ENCODE measurements around the gene GPR39.

GPR39 gene

DNA sequence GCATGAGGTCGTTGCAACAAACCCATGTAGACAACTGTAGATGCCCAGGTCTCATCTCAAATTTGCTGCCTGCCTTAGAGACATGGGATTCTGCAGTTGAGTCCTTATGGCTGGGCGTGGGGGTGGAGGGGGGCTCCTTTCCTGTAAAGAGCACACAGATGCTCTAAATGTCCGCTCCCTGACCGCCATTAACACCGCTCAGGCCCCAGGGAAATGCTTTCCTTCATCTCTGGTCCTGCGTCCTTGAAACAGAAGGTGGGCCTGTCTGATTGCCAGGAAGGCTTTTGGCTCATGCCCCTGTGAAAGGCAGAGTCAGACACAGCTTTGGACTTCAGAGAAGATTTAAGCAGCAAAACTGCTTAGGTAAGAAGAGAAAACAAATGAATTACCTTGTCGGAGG, 25.7 kb downstream of the GPR39 start:
- DNase-seq (ENCODE audit: low read depth in 1 of 2, low spot score in 1 of 2) = no peak

DNA sequence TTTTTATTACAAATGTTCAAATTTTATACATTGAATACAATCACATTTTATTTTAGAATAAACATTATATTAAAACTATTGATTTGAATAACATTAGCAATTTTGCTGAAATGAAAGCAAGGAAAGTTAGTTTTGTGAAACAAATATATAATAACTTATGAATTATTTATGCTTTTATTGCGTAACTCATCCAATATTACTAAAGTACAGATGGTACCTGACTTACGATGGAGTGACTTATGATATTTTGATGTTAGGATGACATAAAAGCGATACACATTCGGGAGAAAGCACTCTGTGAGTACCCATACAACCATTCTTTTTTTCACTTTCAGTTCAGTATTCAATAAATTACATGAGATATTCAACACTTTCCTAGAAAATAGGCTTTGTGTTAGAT, 26.5 kb downstream of the GPR39 start:
- no peak for DNase-seq (ENCODE audit: low read depth in 1 of 2, low spot score in 1 of 2)

DNA sequence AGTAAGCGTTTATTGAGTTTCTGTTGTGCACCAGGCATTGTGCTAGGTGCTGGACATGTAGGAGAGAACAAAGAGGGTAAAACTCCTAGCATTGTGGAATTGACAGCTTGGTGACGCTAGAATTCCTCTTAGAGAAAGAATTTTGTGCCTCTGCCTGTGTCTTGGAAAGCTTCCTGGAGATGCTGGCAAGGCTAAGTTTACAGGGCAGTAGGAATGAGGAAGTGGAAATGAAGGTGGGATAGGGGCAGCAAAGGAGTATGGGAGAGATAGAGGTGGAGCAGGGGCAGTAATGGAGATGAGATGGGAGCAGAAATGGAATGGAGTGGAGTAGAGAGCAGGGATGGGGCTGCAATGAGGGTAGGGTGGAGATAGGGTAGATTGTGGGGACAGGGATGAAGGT, 29.8 kb downstream of the GPR39 start:
- no peak for DNase-seq (ENCODE audit: low read depth in 1 of 2, low spot score in 1 of 2)

DNA sequence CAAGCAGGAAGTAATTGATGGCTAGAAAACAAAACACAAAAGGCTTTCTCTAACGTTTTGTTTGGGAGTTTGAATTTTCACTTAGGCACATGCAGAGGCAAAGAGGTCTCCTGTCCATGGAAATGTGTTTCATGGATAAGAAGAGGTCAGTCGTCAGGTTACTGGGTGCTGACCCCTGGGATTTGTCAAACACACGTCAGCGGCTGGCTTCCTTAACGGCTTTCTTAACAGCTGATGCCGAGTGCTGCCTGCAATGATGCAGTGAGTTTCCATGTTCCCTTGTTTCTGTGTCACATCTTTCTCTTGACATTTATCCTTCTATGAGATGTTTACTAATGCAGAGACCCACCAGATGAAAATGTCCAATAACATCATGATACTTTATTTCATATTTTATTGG, 31.7 kb downstream of the GPR39 start:
- DNase-seq (ENCODE audit: low read depth in 1 of 2, low spot score in 1 of 2) = no peak

DNA sequence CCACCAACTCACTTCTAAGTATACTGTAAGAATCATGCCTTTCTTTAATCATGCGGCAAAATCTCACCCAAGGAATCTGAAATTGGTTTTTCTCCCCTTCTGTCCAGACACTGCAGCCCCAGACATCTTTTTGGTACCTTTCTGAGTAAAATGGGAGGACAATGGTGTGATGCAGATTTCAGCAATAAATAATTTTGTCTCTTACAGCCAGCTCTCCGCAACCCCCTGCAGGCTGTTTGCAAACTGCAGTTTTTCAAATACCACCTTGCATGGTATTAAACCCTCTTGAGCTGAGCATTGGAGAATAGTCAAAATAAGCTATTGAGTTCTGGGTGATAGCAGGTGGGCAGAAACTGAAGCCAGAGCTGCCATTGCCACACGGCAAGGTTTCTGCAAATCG, 32.2 kb downstream of the GPR39 start:
- DNase-seq (ENCODE audit: low read depth in 1 of 2, low spot score in 1 of 2) = no peak

DNA sequence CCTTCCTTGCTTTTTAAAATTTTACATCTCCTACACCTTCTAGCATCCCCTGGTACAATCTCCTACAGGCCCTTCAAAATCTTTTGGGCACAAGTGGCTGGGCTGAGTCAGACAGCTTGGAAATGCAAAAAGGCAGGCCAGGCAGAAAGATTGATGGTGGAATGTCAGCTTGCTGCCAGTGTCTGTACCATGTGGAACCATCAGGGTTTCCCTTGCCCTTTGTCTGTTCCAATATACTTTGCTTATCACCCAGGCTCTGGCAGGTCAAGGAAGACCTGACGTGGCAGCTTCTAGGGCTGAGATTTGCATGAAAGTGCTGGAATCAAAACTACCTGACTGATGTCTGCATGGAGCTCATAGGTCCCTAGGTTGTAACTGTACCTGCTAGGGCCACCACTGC, 33.3 kb downstream of the GPR39 start:
- no peak for DNase-seq (ENCODE audit: low read depth in 1 of 2, low spot score in 1 of 2)

DNA sequence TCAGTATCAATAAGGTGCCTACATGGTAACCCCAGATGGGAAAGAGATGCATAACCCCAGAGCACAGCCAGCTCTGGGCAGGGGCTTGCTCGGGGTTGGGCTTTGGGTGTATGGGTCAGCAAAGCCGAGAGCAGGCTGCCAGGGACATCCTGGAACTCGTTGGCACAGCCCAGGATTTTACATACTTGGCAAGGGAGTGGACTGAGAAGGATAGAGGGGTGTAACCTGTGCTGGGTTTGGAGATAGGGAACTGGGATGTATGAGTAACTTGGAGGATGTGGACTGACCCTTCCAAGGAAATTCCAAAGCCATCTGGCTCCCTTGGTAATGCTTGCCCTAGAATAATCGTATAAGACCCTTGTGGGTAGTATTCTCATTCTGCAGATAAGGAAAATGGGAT, 44.2 kb downstream of the GPR39 start:
- no peak for DNase-seq (ENCODE audit: low read depth in 1 of 2, low spot score in 1 of 2)

DNA sequence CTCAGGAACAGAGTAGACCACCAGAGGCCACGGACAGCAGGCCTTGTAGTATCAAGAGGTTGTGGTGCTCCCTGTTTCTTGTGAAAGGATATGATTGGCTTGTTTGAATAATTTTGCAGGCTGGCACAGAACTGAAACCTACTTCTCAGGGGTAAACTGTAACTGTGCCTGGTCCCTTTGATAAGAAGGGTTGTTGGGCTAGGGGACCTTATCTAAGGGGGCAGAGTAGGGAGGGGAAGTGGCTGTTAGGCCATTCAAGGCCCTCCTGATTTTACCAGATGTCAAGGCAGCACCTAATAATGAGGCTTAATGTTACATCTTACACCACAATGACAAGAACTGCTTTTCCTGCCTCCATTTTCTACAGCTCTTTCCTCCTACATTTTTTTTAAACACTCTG, 45.6 kb downstream of the GPR39 start:
- no peak for DNase-seq (ENCODE audit: low read depth in 1 of 2, low spot score in 1 of 2)

DNA sequence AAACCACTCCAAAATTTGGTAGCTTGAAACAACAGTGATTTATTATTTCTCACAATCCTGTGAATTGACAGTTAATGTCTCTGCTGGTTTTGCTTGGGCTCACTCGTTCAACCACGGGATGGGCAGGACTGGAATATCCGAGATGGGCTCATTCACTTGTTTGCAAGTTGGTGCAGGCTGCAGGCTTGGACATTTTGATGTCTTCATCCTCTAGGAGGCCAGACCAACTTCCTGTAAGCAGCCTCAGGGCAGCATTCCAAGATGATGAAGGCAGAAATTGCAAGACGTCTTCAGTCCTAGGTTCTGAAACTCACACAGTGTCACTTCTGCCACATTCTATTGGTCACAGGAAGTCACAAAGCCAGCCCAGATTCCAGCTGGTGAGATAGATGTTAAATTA, 47.1 kb downstream of the GPR39 start:
- no peak for DNase-seq (ENCODE audit: low read depth in 1 of 2, low spot score in 1 of 2)

DNA sequence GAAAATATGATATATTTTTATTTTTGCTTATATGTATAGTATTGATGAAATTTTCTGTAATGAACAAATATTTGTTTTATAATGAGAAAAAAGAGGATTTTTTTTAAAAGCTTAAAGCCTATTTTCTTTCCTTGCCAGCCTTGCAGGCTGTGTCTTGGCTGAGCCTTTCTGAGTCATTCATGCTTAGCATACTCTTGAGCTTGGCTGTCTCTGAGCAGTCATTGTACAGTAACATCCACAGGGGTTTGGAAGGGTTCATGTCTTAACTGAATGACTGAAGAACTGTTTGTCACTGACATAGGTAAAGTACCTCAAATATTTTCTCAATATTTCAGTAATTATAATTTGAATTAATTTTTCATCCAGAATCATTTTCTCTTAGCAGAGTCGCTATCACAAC, 49.3 kb downstream of the GPR39 start:
- DNase-seq (ENCODE audit: low read depth in 1 of 2, low spot score in 1 of 2) = no peak

DNA sequence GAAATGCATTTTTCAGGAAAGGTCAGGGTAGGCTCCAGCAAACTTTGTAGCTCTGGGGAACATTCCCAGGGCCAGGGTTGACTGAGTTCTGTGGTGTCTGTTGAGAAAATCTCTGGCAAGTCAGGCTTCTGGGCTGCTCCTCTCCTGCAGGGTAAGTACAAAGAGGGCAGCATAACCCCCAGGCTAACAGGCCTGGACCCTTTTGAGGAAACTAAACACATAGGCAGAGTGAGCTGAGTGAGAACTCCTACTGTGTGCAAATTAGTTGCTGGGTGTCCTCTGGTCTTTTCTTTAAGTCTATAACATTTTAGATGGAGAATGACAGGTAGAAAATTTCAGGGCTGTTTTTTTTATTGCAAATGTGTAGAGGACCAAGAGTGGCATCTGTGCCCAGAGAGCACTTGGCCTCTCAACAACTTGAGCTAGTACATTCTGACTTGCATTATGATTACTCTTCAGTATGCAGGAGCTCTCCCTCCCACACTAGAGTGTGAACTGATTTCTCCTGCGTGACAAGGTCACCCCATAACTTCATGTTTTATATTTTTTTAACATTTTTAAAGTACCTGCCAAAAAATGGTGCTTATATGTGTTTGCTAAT, 49.9 kb downstream of the GPR39 start:
- no peak for DNase-seq (ENCODE audit: low read depth in 1 of 2, low spot score in 1 of 2)

DNA sequence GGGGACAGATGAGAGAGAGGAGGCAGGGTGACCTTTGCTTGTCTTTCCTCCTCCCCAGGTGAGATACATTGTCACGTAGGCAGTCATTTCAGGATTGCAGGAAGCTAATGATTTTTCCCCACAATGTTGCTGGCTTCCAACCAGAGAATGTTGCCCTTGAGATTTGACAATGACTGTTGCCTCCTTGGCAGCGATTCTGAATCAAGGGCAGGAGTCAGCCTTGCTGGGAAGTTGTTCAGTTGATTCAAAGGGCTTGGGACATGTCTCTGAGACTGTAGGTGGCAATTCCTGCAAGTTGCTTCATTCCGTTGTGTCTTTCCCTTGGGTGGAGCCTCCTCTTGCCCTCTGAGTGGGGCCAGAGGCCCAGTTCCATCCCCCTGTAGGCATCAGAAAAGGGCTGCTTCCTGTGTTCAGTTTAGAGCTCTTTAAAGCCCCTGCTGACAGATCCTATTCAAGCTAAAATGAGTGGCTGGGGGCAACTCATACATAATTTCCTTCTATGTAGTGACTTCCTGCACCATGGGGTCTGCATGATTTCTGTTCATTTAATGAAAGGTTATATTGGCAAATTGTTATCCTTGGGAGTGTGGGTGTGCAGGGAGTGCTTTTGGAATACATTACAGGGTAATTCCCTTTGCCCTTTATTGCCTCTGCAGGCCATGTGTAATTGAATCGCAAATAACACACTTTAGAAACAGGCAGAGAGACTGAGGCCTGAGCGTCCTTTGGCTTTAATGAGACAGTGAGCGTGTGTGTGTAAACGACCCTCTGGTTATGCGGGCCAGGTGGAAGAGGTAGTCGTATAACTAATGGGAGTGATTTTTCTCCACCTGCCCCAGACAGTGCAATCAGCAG, 52.4 kb downstream of the GPR39 start:
- no peak for DNase-seq (ENCODE audit: low read depth in 1 of 2, low spot score in 1 of 2)

DNA sequence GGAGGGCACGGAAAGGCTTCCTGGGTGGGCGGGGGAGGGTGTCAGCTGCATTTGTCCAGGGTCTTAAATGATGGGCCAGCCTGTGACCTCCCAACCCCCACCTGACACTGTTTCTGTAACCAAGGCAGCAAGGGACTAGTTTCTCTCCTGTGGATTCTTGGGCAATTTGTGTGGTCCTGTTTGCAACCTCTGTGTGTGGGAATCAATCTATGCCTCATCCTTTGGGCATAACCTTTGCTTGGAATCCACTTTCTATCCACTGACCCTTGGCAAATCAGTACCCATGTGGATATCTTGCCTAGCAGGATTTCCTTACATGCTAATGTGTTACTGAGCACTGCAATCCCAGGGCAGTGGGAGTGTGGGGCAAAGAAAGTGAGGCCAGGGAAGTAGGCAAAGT, 54.1 kb downstream of the GPR39 start:
- no peak for DNase-seq (ENCODE audit: low read depth in 1 of 2, low spot score in 1 of 2)

DNA sequence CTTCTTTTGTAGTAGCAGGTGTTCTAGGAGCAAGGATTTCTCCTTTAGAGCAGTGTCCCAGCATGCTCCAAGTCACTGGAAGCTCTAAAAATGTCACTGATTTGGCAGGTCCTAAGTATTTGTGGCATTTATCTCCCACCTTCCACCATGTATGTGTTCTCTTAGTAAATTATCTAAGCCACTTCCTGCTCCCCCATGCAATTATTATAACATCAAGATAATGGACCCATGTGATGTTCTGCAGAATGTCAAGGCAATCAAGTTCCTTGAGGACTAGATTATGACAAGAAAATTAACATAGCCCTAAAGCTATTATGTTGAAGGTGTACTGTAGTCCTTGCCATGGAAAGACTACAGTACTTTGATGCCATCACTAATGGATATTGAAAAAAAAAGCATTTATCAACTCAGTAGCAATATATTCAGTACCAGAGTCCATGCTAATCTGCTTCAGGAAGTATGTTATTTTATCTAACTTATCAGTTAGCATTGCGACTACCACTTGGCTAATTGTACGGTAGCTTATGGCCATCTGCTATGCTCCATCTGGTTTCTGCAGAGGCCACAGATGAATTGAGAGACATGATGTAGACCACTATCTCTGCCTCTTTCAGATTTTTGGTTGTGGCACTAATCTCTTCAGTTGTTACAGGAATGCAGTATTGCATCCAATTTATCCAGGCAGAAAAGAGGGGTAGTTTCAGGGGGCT, 56.7 kb downstream of the GPR39 start:
- DNase-seq (ENCODE audit: low read depth in 1 of 2, low spot score in 1 of 2) = no peak

DNA sequence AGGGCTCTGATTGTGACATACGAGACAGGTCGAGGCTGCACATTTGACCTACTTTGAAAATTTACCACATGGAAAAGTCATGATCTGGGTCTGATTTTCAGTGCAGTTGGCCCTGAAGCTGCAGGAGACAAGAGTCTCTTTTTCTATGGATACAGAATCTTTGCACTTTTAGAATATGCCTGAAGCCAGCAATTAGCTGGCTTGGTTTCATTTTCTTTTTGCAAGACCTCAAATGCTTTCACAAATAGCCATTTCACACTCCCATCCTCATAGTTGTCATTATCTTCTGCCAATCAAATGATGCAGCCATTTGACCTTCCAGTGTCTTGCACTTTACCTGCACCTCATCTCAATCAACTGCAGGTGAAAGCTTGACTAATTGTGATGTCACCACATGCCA, 59.0 kb downstream of the GPR39 start:
- no peak for DNase-seq (ENCODE audit: low read depth in 1 of 2, low spot score in 1 of 2)

DNA sequence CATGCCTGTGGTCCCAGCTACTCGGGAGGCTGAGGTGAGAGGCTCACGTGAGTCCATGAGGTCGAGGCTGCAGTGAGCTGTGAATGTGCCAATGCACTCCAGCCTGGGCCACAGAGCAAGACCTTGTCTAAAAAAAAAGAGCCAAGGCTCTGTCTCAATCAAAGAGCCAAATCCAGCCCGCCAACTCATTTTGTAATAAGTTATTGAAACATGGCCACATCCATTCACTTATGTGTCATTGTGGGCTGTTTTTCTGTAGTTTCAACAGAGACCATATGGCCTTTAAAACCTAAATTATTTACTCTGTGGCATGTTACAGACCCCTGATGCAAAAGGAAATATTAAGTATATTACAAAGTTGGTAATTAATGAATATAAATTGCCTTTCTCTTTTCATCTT, 60.8 kb downstream of the GPR39 start:
- no peak for DNase-seq (ENCODE audit: low read depth in 1 of 2, low spot score in 1 of 2)

DNA sequence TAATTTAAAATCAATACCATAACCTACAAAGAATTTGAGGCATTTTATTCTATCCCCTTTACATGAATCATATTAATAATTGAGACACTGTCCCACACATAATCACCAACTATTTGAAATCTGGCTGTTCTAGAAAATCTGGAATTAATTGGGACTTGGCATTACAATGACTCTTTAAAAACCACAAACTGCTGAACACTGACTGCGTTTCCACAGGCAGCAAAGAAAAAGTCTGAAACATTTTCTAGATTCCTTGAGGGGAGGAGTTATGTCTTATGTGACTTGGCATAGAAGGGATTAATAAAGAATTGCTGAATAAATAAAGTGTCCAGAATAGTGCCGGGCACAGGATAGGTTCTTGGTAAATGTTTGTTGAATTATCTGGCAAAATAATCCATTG, 61.4 kb downstream of the GPR39 start:
- DNase-seq (ENCODE audit: low read depth in 1 of 2, low spot score in 1 of 2) = no peak

DNA sequence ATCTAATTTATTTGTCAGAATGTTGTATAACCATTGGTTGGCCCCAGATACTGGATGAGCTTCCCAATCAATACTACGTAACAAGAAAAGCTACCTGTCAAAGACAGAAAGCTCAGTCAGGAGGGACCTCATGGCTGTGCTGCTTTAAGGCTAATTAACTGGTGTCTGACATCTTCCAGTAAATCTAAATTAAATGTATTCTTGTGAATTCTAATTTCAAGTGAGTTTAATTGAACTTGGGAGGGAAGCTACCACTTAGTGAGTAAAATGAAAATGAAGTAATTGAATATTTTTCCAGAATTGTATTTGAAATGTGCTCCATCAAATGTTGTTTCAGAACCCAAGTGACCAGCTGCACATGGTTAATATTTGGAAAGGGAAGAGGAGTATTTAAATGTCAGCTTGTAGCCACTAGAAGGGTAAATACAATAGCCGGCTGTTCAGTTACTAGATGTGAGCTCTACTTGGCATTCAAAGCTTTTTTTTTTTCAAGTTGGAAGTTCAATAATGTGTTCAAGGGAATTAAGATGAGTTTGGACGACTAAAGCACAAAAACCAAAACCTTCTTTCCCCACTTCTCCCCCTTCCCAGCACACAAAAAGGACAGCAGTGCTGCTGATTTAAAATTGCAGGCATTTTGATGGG, 62.0 kb downstream of the GPR39 start:
- DNase-seq (ENCODE audit: low read depth in 1 of 2, low spot score in 1 of 2) = no peak

DNA sequence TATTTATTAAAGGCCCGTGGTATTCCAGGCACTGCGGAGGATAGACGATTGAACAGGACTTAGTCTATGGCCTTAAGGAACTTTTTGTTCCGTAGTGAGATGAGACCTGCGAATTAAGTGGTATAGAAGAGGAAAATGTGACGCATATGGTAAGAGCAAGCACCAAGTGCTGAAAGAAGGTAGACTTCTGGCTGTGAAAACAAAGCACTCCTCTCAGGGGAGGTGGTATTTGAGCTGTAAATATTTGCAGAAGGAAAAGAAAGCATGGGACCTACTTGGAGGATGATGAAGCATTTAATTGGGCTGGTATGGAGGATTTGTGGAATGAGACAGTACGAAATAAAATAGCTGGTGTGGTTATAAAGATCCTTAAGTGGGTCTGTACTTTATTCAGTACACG, 62.5 kb downstream of the GPR39 start:
- DNase-seq (ENCODE audit: low read depth in 1 of 2, low spot score in 1 of 2) = no peak

DNA sequence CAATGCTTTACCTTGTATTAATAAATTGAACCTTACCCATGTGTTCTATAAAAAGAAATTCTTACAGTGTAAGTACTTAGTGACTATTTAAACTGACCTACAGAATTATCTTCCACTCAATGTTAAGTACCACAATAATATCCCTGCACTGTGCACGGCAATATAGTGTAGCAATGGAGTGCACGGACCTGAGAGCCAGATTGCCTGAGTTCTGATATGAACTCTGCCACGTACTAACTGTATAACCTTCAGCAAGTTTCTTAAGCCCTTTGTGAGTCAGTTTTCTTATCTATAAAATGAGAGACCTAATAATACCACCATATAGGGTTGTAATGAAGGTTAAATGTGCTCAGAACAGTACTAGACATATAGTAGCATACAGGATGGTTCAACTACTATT, 66.2 kb downstream of the GPR39 start:
- no peak for DNase-seq (ENCODE audit: low read depth in 1 of 2, low spot score in 1 of 2)

DNA sequence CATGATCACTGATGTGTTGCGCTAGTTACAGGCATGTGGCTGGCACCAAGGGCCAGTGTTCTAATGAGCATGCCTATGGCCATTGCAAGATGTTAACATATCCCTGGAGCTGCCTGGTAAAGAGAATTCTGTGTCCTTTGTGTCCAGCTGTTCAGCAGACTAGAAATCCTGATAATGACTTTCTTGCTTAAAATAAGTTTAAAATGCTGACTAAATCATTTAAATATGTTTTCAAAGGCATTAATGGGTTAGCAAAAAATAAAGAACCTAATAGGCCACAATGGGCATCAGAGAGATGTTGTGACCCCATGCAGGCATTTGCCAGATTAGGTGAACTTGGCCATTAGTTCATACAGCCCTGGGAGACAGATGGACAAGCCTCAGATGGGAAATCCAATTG, 67.5 kb downstream of the GPR39 start:
- DNase-seq (ENCODE audit: low read depth in 1 of 2, low spot score in 1 of 2) = no peak

DNA sequence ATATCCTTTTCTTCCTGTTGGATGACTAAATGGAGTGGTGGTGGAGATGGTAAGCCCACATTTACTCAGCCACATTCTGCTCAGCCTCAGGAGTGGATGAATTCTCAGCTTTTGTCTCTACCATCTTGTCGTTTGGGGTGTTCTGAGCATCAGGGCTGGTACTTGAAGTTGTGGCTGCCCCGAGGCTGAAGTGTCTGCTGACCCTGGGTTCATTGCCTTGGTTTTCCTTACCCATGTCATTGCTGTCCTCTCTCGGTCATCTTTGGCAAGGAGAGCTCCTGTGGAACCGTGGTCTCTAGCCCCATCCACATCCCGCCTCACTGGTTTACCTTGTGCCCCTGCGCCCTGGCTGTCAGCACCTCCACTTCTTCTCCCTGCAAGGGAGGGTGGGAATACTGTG, 71.9 kb downstream of the GPR39 start:
- no peak for DNase-seq (ENCODE audit: low read depth in 1 of 2, low spot score in 1 of 2)
